Measurements from ENCODE around the gene SCUBE1.

GRCh38 chr22:43363315-43364168, 20.4 kb upstream of the SCUBE1 start:
- TF ChIP-seq ZBTB40 (IDR thresholded peaks at IDR 0.05; ENCODE audit: borderline replicate concordance) = no peak
- TF ChIP-seq ATF7 (IDR thresholded peaks at IDR 0.05; ENCODE audit: low read depth) = no peak
- TF ChIP-seq NR2C2 (IDR thresholded peaks at IDR 0.05; ENCODE audit: borderline replicate concordance, control insufficient read depth, insufficient read length, low read depth) = no peak
- no peak for TF ChIP-seq REST (IDR thresholded peaks at IDR 0.05; ENCODE audit: low read depth, low read length)
- TF ChIP-seq DPF2 (IDR thresholded peaks at IDR 0.05) = no peak
- no peak for TF ChIP-seq CTCF (IDR thresholded peaks at IDR 0.05 in 2 of 3, conservative IDR thresholded peaks at IDR 0.05 in 1 of 3; ENCODE audit: control insufficient read depth in 2 of 3, extremely low read depth in 1 of 3, insufficient read depth in 1 of 3, low read depth in 3 of 3, low read length in 3 of 3)

Measured in GM12878 (cell line).